ENCODE data around the gene UBE2E2.
"Not testable (repeated sequence)": the region's sequence is repeated elsewhere in the genome, so short reads cannot be mapped to it uniquely, and the experiment has no call there.

Gene UBE2E2

GRCh38 chr3:23169551-23169950, 33.6 kb upstream of the UBE2E2 start:
- no peak overlapping the region for H3K4me3 ChIP-seq (replicated peaks; ENCODE audit: low read depth, low read length)
- no peak for DNase-seq (ENCODE audit: extremely low read depth, insufficient read length)
- no peaks in the 10 kb centered on the region for H3K36me3 ChIP-seq (ENCODE audit: control insufficient read depth, insufficient read depth, low read length)
- H3K27me3 ChIP-seq (replicated peaks; ENCODE audit: control insufficient read depth, insufficient read depth, low read length): no peaks in the 10 kb centered on the region
- TF ChIP-seq CTCF (IDR thresholded peaks at IDR 0.05; ENCODE audit: insufficient read depth, low read length, poor library complexity, severe bottlenecking): no peak

GRCh38 chr3:23170291-23170690, 32.8 kb upstream of the UBE2E2 start:
- Histone ChIP-seq H3K4me3 (replicated peaks; ENCODE audit: low read depth, low read length) (no peak overlapping the region), H3K27me3 (replicated peaks; ENCODE audit: control insufficient read depth, insufficient read depth, low read length) (no peaks in the 10 kb centered on the region), H3K36me3 (ENCODE audit: control insufficient read depth, insufficient read depth, low read length) (no peaks in the 10 kb centered on the region)
- TF ChIP-seq CTCF (IDR thresholded peaks at IDR 0.05; ENCODE audit: insufficient read depth, low read length, poor library complexity, severe bottlenecking): no peak
- DNase-seq (ENCODE audit: extremely low read depth, insufficient read length): no peak

- H3K27me3 ChIP-seq (replicated peaks; ENCODE audit: control insufficient read depth, insufficient read depth, low read length): no peaks in the 10 kb centered on the region
- no peak overlapping the region for H3K4me3 ChIP-seq (replicated peaks; ENCODE audit: low read depth, low read length)
- DNase-seq (ENCODE audit: extremely low read depth, insufficient read length): no peak
- TF ChIP-seq CTCF (IDR thresholded peaks at IDR 0.05; ENCODE audit: insufficient read depth, low read length, poor library complexity, severe bottlenecking): no peak
- H3K36me3 ChIP-seq (ENCODE audit: control insufficient read depth, insufficient read depth, low read length): no peaks in the 10 kb centered on the region
These were observed 31.1 kb upstream of the UBE2E2 start for GRCh38 chr3:23172059-23172458.

- no peak for TF ChIP-seq CTCF (IDR thresholded peaks at IDR 0.05; ENCODE audit: insufficient read depth, low read length, poor library complexity, severe bottlenecking)
- no peak for DNase-seq (ENCODE audit: extremely low read depth, insufficient read length)
- H3K36me3 ChIP-seq (ENCODE audit: control insufficient read depth, insufficient read depth, low read length): no peaks in the 10 kb centered on the region
- H3K27me3 ChIP-seq (replicated peaks; ENCODE audit: control insufficient read depth, insufficient read depth, low read length): no peaks in the 10 kb centered on the region
- no peak overlapping the region for H3K4me3 ChIP-seq (replicated peaks; ENCODE audit: low read depth, low read length)
These were observed 28.6 kb upstream of the UBE2E2 start for GRCh38 chr3:23174426-23175039.

- TF ChIP-seq CTCF (IDR thresholded peaks at IDR 0.05; ENCODE audit: insufficient read depth, low read length, poor library complexity, severe bottlenecking): no peak
- no peak for DNase-seq (ENCODE audit: extremely low read depth, insufficient read length)
- Histone ChIP-seq H3K4me3 (replicated peaks; ENCODE audit: low read depth, low read length) (no peak overlapping the region), H3K36me3 (ENCODE audit: control insufficient read depth, insufficient read depth, low read length) (no peaks in the 10 kb centered on the region), H3K27me3 (replicated peaks; ENCODE audit: control insufficient read depth, insufficient read depth, low read length) (no peaks in the 10 kb centered on the region)
These were observed 27.6 kb upstream of the UBE2E2 start for GRCh38 chr3:23175341-23176083.

- H3K4me3 ChIP-seq (replicated peaks; ENCODE audit: low read depth, low read length); H3K27me3 ChIP-seq (replicated peaks; ENCODE audit: control insufficient read depth, insufficient read depth, low read length); H3K36me3 ChIP-seq (ENCODE audit: control insufficient read depth, insufficient read depth, low read length); DNase-seq (ENCODE audit: extremely low read depth, insufficient read length): not testable (repeated sequence)
These were observed 26.3 kb upstream of the UBE2E2 start for GRCh38 chr3:23176839-23177238.

All from GM06990 (cell line).